Liver (tissue), 9 donors: Measurements from ENCODE around the gene CCDC77. TPM values are rescaled to one million over a fixed set of nuclear protein-coding genes. Genes with fewer than 3 reads are reported as not detected.

ENCODE experiments used
- DNase-seq: peaks from one replicate; pipeline ENCODE4 v3.0.0-alpha.2; 2017; ENCODE audit warnings: low spot score
- H3K27ac ChIP-seq, 2 donors: one replicate each; pipeline ENCODE4 v1.7.0; 2013; ENCODE audit warnings: inconsistent platforms in 2 of 2, low read length in 2 of 2, control low read depth in 1 of 2, low read depth in 1 of 2, mild to moderate bottlenecking in 1 of 2
- H3K27me3 ChIP-seq, 4 donors: one replicate each; pipeline versions ENCODE4 v1.6.1 to v1.7.0; 2013; ENCODE audit warnings: low read length in 3 of 4, inconsistent platforms in 1 of 4, mild to moderate bottlenecking in 1 of 4, moderate library complexity in 1 of 4; ENCODE audit not compliant: control insufficient read depth in 4 of 4, insufficient read depth in 4 of 4
- H3K36me3 ChIP-seq, 4 donors: one replicate each; pipeline versions ENCODE4 v1.6.1 to v1.7.0; 2013; ENCODE audit warnings: low read length in 3 of 4, mild to moderate bottlenecking in 3 of 4, low read depth in 1 of 4, moderate library complexity in 1 of 4; ENCODE audit not compliant: control insufficient read depth in 4 of 4, insufficient read depth in 3 of 4
- H3K4me1 ChIP-seq, 4 donors: one replicate each; pipeline versions ENCODE4 v1.6.1 to v1.7.0; 2013; ENCODE audit warnings: low read length in 3 of 4, mild to moderate bottlenecking in 3 of 4, moderate library complexity in 1 of 4; ENCODE audit not compliant: control insufficient read depth in 4 of 4, insufficient read depth in 4 of 4
- H3K4me3 ChIP-seq, 3 donors: one replicate each; pipeline versions ENCODE4 v1.6.1 to v1.7.0; 2013; ENCODE audit warnings: low read length in 3 of 3, control low read depth in 1 of 3, low read depth in 1 of 3, mild to moderate bottlenecking in 1 of 3
- H3K9ac ChIP-seq, 2 donors: one replicate each; pipeline ENCODE4 v1.7.0; 2013; ENCODE audit warnings: low read length in 2 of 2, mild to moderate bottlenecking in 2 of 2, moderate library complexity in 2 of 2, control low read depth in 1 of 2, low read depth in 1 of 2
- H3K9me3 ChIP-seq, 4 donors: one replicate each; pipeline versions ENCODE4 v1.6.1 to v1.7.0; 2013; ENCODE audit warnings: low read length in 3 of 4; ENCODE audit not compliant: control insufficient read depth in 4 of 4
- EGR1 ChIP-seq, 2 donors: IDR thresholded peaks; 2 replicates each; pipeline ENCODE4 v1.6.1; 2016 to 2018; ENCODE audit warnings: antibody characterized with exemption in 2 of 2, low read depth in 2 of 2
- FOXA1 ChIP-seq: IDR thresholded peaks from 2 replicates; pipeline ENCODE4 v1.6.1; 2016; ENCODE audit warnings: antibody characterized with exemption
- FOXA2 ChIP-seq: IDR thresholded peaks from 2 replicates; pipeline ENCODE4 v1.6.1; 2016; ENCODE audit warnings: antibody characterized with exemption
- GABPA ChIP-seq, 2 donors: IDR thresholded peaks in 1 of 2; conservative IDR thresholded peaks in 1 of 2; 2 replicates each; pipeline ENCODE4 v1.6.1; 2016; ENCODE audit warnings: antibody characterized with exemption in 2 of 2, mild to moderate bottlenecking in 1 of 2, moderate library complexity in 1 of 2
- HNF4A ChIP-seq, 2 donors: conservative IDR thresholded peaks; 2 replicates each; pipeline ENCODE4 v1.6.1; 2016; ENCODE audit warnings: antibody characterized with exemption in 2 of 2, mild to moderate bottlenecking in 2 of 2
- HNF4G ChIP-seq: IDR thresholded peaks from 2 replicates; pipeline ENCODE4 v1.6.1; 2016; ENCODE audit warnings: antibody characterized with exemption
- JUND ChIP-seq, 2 donors: IDR thresholded peaks; 2 replicates each; pipeline ENCODE4 v1.6.1; 2016; ENCODE audit warnings: antibody characterized with exemption in 2 of 2
- NR2F2 ChIP-seq: IDR thresholded peaks from 2 replicates; pipeline ENCODE4 v1.6.1; 2016; ENCODE audit warnings: antibody characterized with exemption
- RAD21 ChIP-seq, 2 donors: IDR thresholded peaks; 2 replicates each; pipeline ENCODE4 v1.6.1; 2016; ENCODE audit warnings: antibody characterized with exemption in 2 of 2, mild to moderate bottlenecking in 2 of 2
- RXRA ChIP-seq, 2 donors: IDR thresholded peaks; 2 replicates each; pipeline ENCODE4 v1.6.1; 2017 to 2018; ENCODE audit warnings: antibody characterized with exemption in 2 of 2, mild to moderate bottlenecking in 1 of 2
- SP1 ChIP-seq: IDR thresholded peaks from 2 replicates; pipeline ENCODE4 v1.6.1; 2018; ENCODE audit warnings: antibody characterized with exemption, mild to moderate bottlenecking
- TAF1 ChIP-seq: conservative IDR thresholded peaks from 2 replicates; pipeline ENCODE4 v1.6.1; 2016; ENCODE audit warnings: antibody characterized with exemption, mild to moderate bottlenecking
- YY1 ChIP-seq: IDR thresholded peaks from 2 replicates; pipeline ENCODE4 v1.6.1; 2016; ENCODE audit warnings: antibody characterized with exemption, mild to moderate bottlenecking
- WGBS: extraction: QIAGEN DNeasy Blood & Tissue Kit; methylation state at CpG from one replicate; pipeline ENCODE4 v1.1.7; 2013; 5-methylcytosine and 5-hydroxymethylcytosine counted together
- polyA plus RNA-seq, 2 donors: library from polyadenylated mRNA; stranded (reverse) in 1 of 2; unstranded in 1 of 2; fragments of 200-250 nt in 1 of 2; fragments of >200 nt in 1 of 2; fragmentation: Nextera tagmentation in 1 of 2; extraction: Ambion mirVana in 1 of 2; gene quantifications; one replicate each; pipeline versions ENCODE4 v1.2.1 to v1.2.3, GENCODE V29; 2013 to 2015
- total RNA-seq, 2 donors: library from RNA; depleted of rRNA; stranded (reverse); fragments of >200 nt; gene quantifications; one replicate each; pipeline ENCODE4 v1.2.3, GENCODE V29; 2014
- TF ChIP-seq, protein P1 (sequence below): IDR thresholded peaks from 2 replicates; pipeline ENCODE4 v1.6.1; 2016; ENCODE audit warnings: antibody characterized with exemption, mild to moderate bottlenecking
- TF ChIP-seq, protein P2 (sequence below): fragments of 150-350 bp; IDR thresholded peaks from 2 replicates; pipeline ENCODE4 v1.5.1; 2017; ENCODE audit warnings: improper control_type of control experiment, low read depth, low read length; ENCODE audit not compliant: missing input control
- TF ChIP-seq, protein P3 (sequence below): IDR thresholded peaks from 2 replicates; pipeline ENCODE4 v1.6.1; 2016; ENCODE audit warnings: antibody characterized with exemption
- TF ChIP-seq, protein P4 (sequence below): IDR thresholded peaks from 2 replicates; pipeline ENCODE4 v1.6.1; 2016; ENCODE audit warnings: antibody characterized with exemption
- TF ChIP-seq, protein P5 (sequence below): IDR thresholded peaks from 2 replicates; pipeline ENCODE4 v1.6.1; 2016; ENCODE audit warnings: antibody characterized with exemption
- donor health status: healthy.
- donor health status: healthy.
- donor health status: healthy.
- donor health status: healthy.
- donor health status: healthy.

CCDC77 gene
- total and polyA plus RNA-seq, 4 donors, result 1.2 to 4.2 (median 2.7) TPM

DNA sequence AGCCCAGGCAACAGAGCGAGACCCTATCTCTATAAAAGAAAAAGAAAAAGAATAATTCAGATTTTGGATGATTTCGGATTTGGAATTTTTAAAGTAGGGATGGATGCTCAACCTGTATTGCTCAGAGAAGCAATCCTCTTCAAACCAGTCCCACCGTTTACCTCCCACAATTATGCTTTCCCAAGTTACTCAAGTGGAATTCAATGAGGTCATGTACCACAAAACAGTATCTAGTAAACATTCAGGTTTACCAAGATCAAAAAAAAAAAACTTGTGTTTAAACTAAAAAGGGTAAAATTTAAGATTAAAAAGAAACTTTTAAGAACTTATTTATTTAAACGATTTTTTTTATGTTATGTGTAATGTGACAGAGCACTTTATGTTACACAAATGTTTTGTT is 14.8 kb upstream of the CCDC77 start (continued):
- TF ChIP-seq, protein P1, sequence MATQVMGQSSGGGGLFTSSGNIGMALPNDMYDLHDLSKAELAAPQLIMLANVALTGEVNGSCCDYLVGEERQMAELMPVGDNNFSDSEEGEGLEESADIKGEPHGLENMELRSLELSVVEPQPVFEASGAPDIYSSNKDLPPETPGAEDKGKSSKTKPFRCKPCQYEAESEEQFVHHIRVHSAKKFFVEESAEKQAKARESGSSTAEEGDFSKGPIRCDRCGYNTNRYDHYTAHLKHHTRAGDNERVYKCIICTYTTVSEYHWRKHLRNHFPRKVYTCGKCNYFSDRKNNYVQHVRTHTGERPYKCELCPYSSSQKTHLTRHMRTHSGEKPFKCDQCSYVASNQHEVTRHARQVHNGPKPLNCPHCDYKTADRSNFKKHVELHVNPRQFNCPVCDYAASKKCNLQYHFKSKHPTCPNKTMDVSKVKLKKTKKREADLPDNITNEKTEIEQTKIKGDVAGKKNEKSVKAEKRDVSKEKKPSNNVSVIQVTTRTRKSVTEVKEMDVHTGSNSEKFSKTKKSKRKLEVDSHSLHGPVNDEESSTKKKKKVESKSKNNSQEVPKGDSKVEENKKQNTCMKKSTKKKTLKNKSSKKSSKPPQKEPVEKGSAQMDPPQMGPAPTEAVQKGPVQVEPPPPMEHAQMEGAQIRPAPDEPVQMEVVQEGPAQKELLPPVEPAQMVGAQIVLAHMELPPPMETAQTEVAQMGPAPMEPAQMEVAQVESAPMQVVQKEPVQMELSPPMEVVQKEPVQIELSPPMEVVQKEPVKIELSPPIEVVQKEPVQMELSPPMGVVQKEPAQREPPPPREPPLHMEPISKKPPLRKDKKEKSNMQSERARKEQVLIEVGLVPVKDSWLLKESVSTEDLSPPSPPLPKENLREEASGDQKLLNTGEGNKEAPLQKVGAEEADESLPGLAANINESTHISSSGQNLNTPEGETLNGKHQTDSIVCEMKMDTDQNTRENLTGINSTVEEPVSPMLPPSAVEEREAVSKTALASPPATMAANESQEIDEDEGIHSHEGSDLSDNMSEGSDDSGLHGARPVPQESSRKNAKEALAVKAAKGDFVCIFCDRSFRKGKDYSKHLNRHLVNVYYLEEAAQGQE, result no peak
- TF ChIP-seq FOXA1 (no peak), EGR1 (IDR thresholded peaks at IDR 0.05; ENCODE audit: low read depth in 2 of 2) (no peak), RXRA (IDR thresholded peaks at IDR 0.05) (no peak), FOXA2 (no peak), NR2F2 (no peak), SP1 (no peak)

DNA sequence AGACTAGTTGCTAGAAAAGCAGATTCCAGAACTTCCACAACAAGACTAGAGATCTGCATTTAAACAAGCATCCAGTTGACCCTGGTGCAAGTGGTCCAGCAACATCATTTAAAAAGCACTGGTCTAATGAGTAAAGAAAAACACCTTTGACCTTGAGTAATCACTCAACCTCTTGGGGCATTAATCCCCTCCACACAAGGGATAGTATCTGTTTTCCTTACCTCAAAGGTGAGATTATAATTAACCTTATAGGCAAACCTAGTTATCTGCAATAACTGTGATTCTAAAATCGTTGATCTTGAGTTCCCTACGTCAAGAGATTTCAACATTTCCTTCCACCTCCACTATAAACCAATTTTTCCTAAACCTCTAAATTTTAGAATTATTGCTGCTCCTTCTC is 13.4 kb upstream of the CCDC77 start:
- WGBS, result 1% methylated on average over 2 of the region's 2 CpGs
- Histone ChIP-seq H3K9me3 (no peaks in the 10 kb centered on the region), H3K4me1 (peaks cover 0 to 39% (median 29%) of the 10 kb centered on the region in 4 donors), H3K27me3 (no peaks in the 10 kb centered on the region), H3K36me3 (peaks cover 7 to 20% (median 14%) of the 10 kb centered on the region in 4 donors), H3K4me3 (peak overlapping the region; percentile 90 to 98 (median 97)), H3K27ac (peak overlapping the region; percentile 99), H3K9ac (peak overlapping the region; percentile 89 to 94)
- TF ChIP-seq, protein P2, sequence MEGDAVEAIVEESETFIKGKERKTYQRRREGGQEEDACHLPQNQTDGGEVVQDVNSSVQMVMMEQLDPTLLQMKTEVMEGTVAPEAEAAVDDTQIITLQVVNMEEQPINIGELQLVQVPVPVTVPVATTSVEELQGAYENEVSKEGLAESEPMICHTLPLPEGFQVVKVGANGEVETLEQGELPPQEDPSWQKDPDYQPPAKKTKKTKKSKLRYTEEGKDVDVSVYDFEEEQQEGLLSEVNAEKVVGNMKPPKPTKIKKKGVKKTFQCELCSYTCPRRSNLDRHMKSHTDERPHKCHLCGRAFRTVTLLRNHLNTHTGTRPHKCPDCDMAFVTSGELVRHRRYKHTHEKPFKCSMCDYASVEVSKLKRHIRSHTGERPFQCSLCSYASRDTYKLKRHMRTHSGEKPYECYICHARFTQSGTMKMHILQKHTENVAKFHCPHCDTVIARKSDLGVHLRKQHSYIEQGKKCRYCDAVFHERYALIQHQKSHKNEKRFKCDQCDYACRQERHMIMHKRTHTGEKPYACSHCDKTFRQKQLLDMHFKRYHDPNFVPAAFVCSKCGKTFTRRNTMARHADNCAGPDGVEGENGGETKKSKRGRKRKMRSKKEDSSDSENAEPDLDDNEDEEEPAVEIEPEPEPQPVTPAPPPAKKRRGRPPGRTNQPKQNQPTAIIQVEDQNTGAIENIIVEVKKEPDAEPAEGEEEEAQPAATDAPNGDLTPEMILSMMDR, result no peak
- no peak for TF ChIP-seq FOXA2
- no peak for TF ChIP-seq HNF4G
- TF ChIP-seq, protein P3, sequence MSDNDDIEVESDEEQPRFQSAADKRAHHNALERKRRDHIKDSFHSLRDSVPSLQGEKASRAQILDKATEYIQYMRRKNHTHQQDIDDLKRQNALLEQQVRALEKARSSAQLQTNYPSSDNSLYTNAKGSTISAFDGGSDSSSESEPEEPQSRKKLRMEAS, result no peak
- TF ChIP-seq YY1, result no peak
- TF ChIP-seq RAD21 (IDR thresholded peaks at IDR 0.05), result no peak
- no peak for TF ChIP-seq EGR1 (IDR thresholded peaks at IDR 0.05; ENCODE audit: low read depth in 2 of 2)
- no peak for TF ChIP-seq GABPA (IDR thresholded peaks at IDR 0.05 in 1 of 2, conservative IDR thresholded peaks at IDR 0.05 in 1 of 2)
- TF ChIP-seq TAF1, result no peak
- no peak for TF ChIP-seq NR2F2
- TF ChIP-seq, protein P4, sequence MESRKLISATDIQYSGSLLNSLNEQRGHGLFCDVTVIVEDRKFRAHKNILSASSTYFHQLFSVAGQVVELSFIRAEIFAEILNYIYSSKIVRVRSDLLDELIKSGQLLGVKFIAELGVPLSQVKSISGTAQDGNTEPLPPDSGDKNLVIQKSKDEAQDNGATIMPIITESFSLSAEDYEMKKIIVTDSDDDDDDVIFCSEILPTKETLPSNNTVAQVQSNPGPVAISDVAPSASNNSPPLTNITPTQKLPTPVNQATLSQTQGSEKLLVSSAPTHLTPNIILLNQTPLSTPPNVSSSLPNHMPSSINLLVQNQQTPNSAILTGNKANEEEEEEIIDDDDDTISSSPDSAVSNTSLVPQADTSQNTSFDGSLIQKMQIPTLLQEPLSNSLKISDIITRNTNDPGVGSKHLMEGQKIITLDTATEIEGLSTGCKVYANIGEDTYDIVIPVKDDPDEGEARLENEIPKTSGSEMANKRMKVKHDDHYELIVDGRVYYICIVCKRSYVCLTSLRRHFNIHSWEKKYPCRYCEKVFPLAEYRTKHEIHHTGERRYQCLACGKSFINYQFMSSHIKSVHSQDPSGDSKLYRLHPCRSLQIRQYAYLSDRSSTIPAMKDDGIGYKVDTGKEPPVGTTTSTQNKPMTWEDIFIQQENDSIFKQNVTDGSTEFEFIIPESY, result no peak
- TF ChIP-seq JUND (IDR thresholded peaks at IDR 0.05), result no peak
- TF ChIP-seq FOXA1, result no peak
- no peak for TF ChIP-seq RXRA (IDR thresholded peaks at IDR 0.05)
- TF ChIP-seq, protein P5, sequence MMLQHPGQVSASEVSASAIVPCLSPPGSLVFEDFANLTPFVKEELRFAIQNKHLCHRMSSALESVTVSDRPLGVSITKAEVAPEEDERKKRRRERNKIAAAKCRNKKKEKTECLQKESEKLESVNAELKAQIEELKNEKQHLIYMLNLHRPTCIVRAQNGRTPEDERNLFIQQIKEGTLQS, result no peak
- TF ChIP-seq SP1, result no peak
- TF ChIP-seq, protein P1, result no peak
- TF ChIP-seq HNF4A (conservative IDR thresholded peaks at IDR 0.05), result no peak
- DNase-seq, result no peak
